MM.1S (cell line): ENCODE results near the gene NRP2.

Source experiments
- CTCF ChIP-seq: fragments of 300-600 bp; sonication (generic); IDR thresholded peaks from 2 replicates; pipeline ENCODE4 v1.5.1; 2016; ENCODE audit warnings: antibody characterized with exemption, low read length, mixed read lengths
- EZH2 ChIP-seq: fragments of 300-600 bp; sonication (generic); optimal IDR thresholded peaks from 2 replicates; pipeline ENCODE3; 2017; ENCODE audit warnings: low read depth, mild to moderate bottlenecking, antibody characterized with exemption, low read length, mixed read lengths

DNA sequence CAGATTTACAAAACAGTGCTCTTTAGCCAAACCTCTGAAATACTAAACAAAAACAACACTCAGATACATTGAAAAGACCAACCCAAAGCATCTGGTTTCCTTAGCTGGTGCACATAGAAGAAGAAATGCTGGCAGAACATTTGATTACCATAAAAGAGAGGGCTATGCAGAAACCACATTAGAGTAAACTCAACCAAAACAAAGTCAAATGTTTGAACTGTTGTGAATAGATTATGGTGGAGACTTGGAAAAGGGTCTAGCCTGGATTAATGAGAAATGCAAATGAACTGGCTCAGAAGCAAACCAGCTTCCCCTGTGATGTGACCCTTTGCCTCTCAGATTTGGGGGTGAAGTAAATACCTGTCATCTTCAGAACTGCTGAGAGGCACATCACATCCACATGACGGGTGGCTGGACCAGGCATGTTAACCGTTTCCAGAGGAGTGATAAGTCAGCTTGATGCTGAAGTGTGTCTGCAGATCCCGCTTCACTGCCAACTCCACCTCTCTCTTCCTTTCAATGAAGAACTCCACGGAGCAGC lies 153.0 kb downstream of the NRP2 start:
- TF ChIP-seq CTCF (no peak), EZH2 (no peak)
